C4-2B (cell line): ENCODE results near the gene SERTAD1.

Source experiments
- H3K27ac ChIP-seq: fragments of 450-650 bp; 2 replicates; pipeline ENCODE4 v1.5.1; 2017
- ZFX ChIP-seq: fragments of 450-650 bp; IDR thresholded peaks from 2 replicates; pipeline ENCODE4 v1.6.1; 2017
- TF ChIP-seq, protein P1 (sequence below): fragments of 450-650 bp; conservative IDR thresholded peaks from 2 replicates; pipeline ENCODE4 v1.5.1; 2017; ENCODE audit warnings: mild to moderate bottlenecking

SERTAD1 gene

DNA sequence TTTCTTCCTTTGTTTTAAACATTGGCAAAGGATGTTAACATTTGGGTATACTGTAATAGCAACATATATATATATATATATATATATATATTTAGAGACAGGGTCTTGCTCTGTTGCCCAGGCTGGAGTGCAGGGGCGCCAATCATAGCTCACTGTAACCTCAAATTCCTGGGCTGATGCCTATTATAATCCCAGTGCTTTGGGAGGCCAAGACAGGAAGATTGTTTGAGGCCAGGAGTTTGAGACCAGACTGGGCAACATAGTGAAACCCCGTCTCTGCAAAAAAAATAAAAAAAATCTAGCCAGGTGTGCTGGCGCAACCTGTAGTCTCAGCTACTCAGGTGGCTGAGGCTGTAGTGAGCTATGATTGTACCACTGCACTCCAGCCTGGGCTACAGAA is 34.4 kb upstream of the SERTAD1 start:
- no peak overlapping the region for H3K27ac ChIP-seq
- no peak for TF ChIP-seq ZFX
- TF ChIP-seq, protein P1, sequence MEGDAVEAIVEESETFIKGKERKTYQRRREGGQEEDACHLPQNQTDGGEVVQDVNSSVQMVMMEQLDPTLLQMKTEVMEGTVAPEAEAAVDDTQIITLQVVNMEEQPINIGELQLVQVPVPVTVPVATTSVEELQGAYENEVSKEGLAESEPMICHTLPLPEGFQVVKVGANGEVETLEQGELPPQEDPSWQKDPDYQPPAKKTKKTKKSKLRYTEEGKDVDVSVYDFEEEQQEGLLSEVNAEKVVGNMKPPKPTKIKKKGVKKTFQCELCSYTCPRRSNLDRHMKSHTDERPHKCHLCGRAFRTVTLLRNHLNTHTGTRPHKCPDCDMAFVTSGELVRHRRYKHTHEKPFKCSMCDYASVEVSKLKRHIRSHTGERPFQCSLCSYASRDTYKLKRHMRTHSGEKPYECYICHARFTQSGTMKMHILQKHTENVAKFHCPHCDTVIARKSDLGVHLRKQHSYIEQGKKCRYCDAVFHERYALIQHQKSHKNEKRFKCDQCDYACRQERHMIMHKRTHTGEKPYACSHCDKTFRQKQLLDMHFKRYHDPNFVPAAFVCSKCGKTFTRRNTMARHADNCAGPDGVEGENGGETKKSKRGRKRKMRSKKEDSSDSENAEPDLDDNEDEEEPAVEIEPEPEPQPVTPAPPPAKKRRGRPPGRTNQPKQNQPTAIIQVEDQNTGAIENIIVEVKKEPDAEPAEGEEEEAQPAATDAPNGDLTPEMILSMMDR = no peak

DNA sequence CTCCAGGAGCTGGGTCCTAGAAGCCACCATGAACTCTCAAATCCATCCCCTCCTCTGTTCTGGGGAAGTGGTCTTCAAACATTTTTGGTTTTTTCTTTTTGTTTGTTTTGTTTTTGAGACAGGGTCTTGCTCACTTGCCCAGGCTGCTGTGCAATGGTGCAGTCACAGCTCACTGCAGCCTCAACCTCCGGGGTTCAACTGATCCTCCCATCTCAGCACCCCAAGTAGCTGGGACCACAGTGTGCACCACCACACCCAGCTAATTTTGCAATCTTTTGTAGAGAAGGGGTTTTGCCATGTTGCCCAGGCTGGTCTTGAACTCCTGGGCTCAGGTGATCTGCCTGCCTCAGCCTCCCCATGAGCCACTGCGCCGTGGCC is 32.8 kb upstream of the SERTAD1 start:
- no peak overlapping the region for H3K27ac ChIP-seq
- no peak for TF ChIP-seq ZFX
- TF ChIP-seq, protein P1 = no peak

DNA sequence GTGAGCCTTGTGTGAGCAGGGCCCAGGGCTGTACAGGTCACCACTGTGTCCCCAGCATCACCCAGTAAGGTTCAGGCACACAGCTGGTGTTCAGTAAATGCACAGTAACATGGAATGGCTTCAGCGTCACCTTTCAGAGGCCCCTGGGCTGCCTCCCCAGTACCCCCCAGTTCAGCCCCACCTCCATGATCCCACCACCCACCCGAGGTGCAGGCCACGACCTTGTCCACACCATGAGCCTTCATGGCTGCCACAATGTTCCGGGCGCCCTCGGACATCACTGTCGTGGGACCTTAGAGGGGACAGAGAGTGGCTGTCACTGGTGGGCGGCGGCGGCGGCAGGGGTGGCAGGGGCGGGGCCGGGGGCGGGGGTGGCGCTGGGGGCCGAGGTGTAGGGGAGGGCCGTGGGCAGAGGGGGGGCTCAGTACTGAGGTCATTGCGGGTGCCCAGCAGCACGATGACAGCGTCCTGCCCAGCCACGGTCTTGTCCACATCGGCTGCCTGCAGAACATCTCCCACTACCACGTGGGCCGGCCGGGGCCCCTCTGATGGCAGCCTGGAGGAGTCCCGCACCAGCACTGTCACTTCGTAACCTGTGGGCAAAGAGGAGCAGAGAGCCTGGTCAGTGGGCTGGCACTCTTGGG is 32.3 kb upstream of the SERTAD1 start:
- no peak overlapping the region for H3K27ac ChIP-seq
- TF ChIP-seq ZFX = no peak
- TF ChIP-seq, protein P1 = no peak

DNA sequence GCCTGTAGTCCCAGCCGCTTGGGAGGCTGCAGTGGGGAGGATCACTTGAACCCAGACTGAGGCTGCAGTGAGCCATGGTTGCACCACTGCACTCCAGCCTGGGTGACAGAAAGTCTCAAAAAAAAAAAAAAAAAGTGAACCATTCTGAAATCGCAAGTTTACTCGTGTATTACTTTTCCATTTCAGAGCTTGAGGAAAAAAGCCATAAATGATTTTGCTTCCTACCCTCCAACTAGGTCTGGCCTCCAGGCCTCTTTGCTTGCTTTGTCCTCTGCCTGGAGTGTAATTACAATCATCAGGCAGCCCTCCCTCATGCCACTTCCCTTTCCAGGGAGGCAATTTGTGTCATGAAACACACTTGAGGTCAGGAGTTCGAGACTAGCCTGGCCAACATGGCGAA is 31.3 kb upstream of the SERTAD1 start:
- H3K27ac ChIP-seq = no peak overlapping the region
- no peak for TF ChIP-seq ZFX
- TF ChIP-seq, protein P1 = no peak

DNA sequence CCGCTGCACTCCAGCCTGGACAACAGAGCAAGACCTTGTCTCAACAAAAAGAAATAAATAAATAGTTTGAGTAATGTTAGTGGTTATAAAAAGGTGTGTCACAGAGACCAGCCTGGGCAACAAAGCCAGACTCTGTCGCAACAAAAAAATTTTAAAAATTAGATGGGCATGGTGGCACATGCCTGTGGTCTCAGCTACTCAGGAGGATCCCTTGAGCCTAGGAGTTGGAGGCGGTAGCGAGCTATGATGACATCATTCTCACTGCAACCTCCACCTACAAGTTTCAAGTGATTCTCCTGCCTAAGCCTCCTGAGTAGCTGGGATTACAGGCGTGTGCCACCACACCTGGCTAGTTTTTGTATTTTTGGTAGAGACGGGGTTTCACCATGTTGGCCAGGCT is 28.2 kb upstream of the SERTAD1 start:
- H3K27ac ChIP-seq = peak overlapping the region; percentile 36

DNA sequence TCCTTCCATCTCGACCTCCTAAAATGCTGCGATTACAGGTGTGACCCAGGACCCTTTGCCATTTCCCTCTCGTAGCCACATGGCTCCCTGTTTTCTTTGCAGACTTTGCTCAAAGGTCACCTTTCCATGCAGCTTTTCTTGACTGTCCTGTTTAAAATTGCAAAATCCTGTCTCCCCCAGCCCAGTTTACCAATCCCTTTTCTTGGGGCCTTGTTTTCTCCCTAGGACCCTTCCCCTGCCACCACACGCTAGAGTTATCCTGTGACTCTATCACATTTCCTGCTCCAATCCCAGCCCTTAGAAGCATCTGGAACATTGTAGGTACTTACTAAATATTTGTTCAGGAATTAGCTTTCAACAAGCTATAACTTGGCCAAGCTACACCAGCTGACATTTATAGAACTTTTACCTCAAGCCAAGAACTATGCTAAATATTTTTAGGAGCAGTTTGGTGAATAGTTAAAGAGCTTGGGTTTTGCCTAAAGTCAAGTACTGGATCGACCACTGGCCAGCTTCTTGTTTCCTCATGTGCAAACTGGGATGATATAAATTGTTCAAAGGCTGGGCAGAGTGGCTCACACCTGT is 27.5 kb upstream of the SERTAD1 start:
- H3K27ac ChIP-seq = peak overlapping the region; percentile 36
- TF ChIP-seq, protein P1 = no peak
- no peak for TF ChIP-seq ZFX

DNA sequence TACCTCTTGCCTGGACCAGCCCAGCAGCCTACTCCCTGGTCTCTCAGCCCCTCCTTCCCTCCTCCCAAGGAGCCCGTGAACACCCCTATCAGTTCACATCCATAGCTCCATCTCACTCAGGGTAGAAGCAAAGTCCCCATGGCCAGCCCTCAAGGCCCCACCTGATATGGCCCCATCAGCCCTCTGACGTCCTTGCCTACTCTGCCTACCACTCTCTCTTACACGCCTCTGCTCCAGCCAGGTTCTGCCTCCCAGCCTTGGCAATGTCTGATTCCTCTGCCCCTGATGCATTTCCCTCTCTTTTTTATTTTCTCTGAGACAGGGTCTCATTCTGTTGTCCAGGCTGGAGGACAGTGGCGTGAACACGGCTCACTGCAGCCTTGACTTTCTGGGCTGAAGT is 26.2 kb upstream of the SERTAD1 start:
- TF ChIP-seq, protein P1 = no peak
- TF ChIP-seq ZFX = no peak
- no peak overlapping the region; the same call in 1 of the 2 replicates for H3K27ac ChIP-seq

DNA sequence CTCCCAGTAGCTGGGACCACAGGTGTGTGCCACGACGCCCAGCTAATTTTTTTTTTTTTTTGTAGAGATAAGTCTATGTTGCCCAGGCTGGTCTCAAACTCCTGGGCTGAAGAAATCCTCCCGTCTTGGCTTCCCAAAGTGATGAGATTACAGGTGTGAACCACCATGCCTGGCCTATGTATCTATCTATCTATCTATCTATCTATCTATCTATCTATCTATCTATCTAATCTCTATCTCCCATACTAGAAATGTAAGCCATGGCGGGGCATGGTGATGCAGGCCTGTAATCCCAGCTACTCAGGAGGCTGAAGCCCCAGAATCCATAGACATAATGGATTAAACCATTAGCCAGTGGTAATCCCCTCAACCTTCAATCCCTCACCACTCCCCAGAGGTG is 24.9 kb upstream of the SERTAD1 start:
- TF ChIP-seq, protein P1 = no peak
- no peak for TF ChIP-seq ZFX
- no peak overlapping the region for H3K27ac ChIP-seq
